H1 (cell line): ENCODE data around the gene CDH26. TPM values are rescaled to one million over a fixed set of nuclear protein-coding genes. Genes with fewer than 3 reads are reported as not detected.

Source experiments
- CTCF ChIA-PET: fragments of 300-600 bp; sonication (Branson Sonifier 250); formaldehyde crosslinking; loops from one replicate; lab custom pipeline; 2021; ENCODE audit not compliant: partially characterized antibody; lab: Charles Lee
- POLR2A ChIA-PET: fragments of 300-600 bp; sonication (Branson Sonifier 250); formaldehyde crosslinking; loops from one replicate; lab custom pipeline; 2021; ENCODE audit warnings: inconsistent platforms; ENCODE audit not compliant: partially characterized antibody; lab: Charles Lee
- DNase-seq, 2 experiments: peaks; one replicate each; pipeline versions ENCODE4 v3.0.0 to v3.0.0-alpha.2; 2010 to 2022; ENCODE audit warnings: low spot score in 2 of 2, low read depth in 1 of 2, mixed read lengths in 1 of 2
- FAIRE-seq: peaks from 2 replicates; lab custom pipeline; 2011; peaks lifted over from hg19 to GRCh38; lab: Jason Lieb, UNC
- H2AFZ ChIP-seq: 2 replicates; pipeline ENCODE4 v1.8.1; 2012; ENCODE audit warnings: low read length, inconsistent platforms
- H2AK5ac ChIP-seq: 2 replicates; pipeline ENCODE4 v1.6.1; 2013; ENCODE audit warnings: low read depth, low read length
- H2BK120ac ChIP-seq: replicated peaks from 2 replicates; pipeline ENCODE3; 2013; ENCODE audit warnings: low read depth, low read length, inconsistent platforms
- H2BK12ac ChIP-seq: 2 replicates; pipeline ENCODE4 v1.6.1; 2013; ENCODE audit warnings: low read depth, low read length
- H2BK15ac ChIP-seq: 2 replicates; pipeline ENCODE4 v1.6.1; 2013; ENCODE audit warnings: low read length
- H2BK20ac ChIP-seq: 2 replicates; pipeline ENCODE4 v1.6.1; 2013; ENCODE audit warnings: low read length
- H2BK5ac ChIP-seq: 2 replicates; pipeline ENCODE4 v1.6.1; 2013; ENCODE audit warnings: low read depth, low read length
- H3K14ac ChIP-seq: 2 replicates; pipeline ENCODE4 v1.6.1; 2013; ENCODE audit warnings: inconsistent platforms; ENCODE audit not compliant: insufficient read length
- H3K18ac ChIP-seq: 2 replicates; pipeline ENCODE4 v1.6.1; 2013; ENCODE audit warnings: low read length; ENCODE audit errors: extremely low read depth
- H3K23ac ChIP-seq: 2 replicates; pipeline ENCODE4 v1.6.1; 2013; ENCODE audit warnings: inconsistent platforms; ENCODE audit not compliant: insufficient read length
- H3K23me2 ChIP-seq: 2 replicates; pipeline ENCODE4 v1.6.1; 2013; ENCODE audit warnings: low read depth, low read length
- H3K27ac ChIP-seq: 2 replicates; pipeline ENCODE4 v1.6.1; 2011; ENCODE audit warnings: low read depth, low read length, inconsistent platforms
- H3K27me3 ChIP-seq, 4 experiments: replicated peaks in 1 of 4; 1 replicate in 1 of 4; 2 replicates in 3 of 4; pipeline versions ENCODE4 v1.6.1 to v1.8.1; 2011 to 2013; ENCODE audit warnings: low read length in 3 of 4, mild to moderate bottlenecking in 3 of 4, inconsistent platforms in 2 of 4, mixed read lengths in 2 of 4, moderate library complexity in 1 of 4; ENCODE audit not compliant: control insufficient read depth in 3 of 4, insufficient read depth in 3 of 4; ENCODE audit errors: extremely low read depth in 1 of 4
- H3K36me3 ChIP-seq, 4 experiments: 2 replicates each; pipeline versions ENCODE4 v1.6.1 to v1.8.1; 2011 to 2013; ENCODE audit warnings: mild to moderate bottlenecking in 4 of 4, low read length in 3 of 4, moderate library complexity in 2 of 4, control low read depth in 1 of 4, inconsistent platforms in 1 of 4; ENCODE audit not compliant: insufficient read depth in 4 of 4, control insufficient read depth in 2 of 4
- H3K4ac ChIP-seq: replicated peaks from 2 replicates; pipeline ENCODE3; 2013; ENCODE audit warnings: low read length, low read depth, mixed read lengths, inconsistent platforms; ENCODE audit not compliant: insufficient read length
- H3K4me1 ChIP-seq, 4 experiments: replicated peaks in 1 of 4; 1 replicate in 1 of 4; 2 replicates in 3 of 4; pipeline versions ENCODE4 v1.6.1 to v1.8.1; 2011 to 2013; ENCODE audit warnings: low read length in 3 of 4, inconsistent platforms in 2 of 4, mixed read lengths in 1 of 4; ENCODE audit not compliant: insufficient read depth in 4 of 4, control insufficient read depth in 3 of 4
- H3K4me2 ChIP-seq, 2 experiments: 2 replicates each; pipeline versions ENCODE4 v1.6.1 to v1.8.1; 2011 to 2013; ENCODE audit warnings: low read depth in 2 of 2, low read length in 2 of 2, control low read depth in 1 of 2, inconsistent platforms in 1 of 2, mild to moderate bottlenecking in 1 of 2; ENCODE audit not compliant: insufficient read depth in 1 of 2
- H3K4me3 ChIP-seq, 4 experiments: fragments of 200-600, 300-600 bp in 1 of 4; sonication (generic), shearing (Covaris generic), sonication (Bioruptor Twin) in 1 of 4; 2 replicates each; pipeline versions ENCODE4 v1.5.1 to v1.8.1; 2011 to 2016; ENCODE audit warnings: low read length in 4 of 4, low read depth in 3 of 4, control low read depth in 2 of 4, inconsistent platforms in 2 of 4, mild to moderate bottlenecking in 2 of 4, mixed read lengths in 1 of 4, moderate library complexity in 1 of 4; ENCODE audit not compliant: insufficient read depth in 2 of 4; ENCODE audit errors: extremely low read depth in 1 of 4
- H3K56ac ChIP-seq: replicated peaks from 2 replicates; pipeline ENCODE3; 2013; ENCODE audit warnings: low read depth, mild to moderate bottlenecking, mixed read lengths, low read length, inconsistent platforms; ENCODE audit not compliant: insufficient read length
- H3K79me1 ChIP-seq: 2 replicates; pipeline ENCODE4 v1.6.1; 2013; ENCODE audit warnings: low read depth, low read length, control low read depth
- H3K79me2 ChIP-seq, 2 experiments: 2 replicates each; pipeline versions ENCODE4 v1.6.1 to v1.8.1; 2012 to 2013; ENCODE audit warnings: low read length in 2 of 2, mild to moderate bottlenecking in 2 of 2, inconsistent platforms in 1 of 2; ENCODE audit not compliant: insufficient read depth in 2 of 2, control insufficient read depth in 1 of 2
- H3K9ac ChIP-seq, 4 experiments: replicated peaks in 1 of 4; 1 replicate in 1 of 4; 2 replicates in 3 of 4; pipeline versions ENCODE4 v1.6.1 to v1.8.1; 2011 to 2013; ENCODE audit warnings: low read depth in 3 of 4, low read length in 3 of 4, control low read depth in 2 of 4, mild to moderate bottlenecking in 2 of 4, moderate library complexity in 2 of 4, inconsistent platforms in 1 of 4; ENCODE audit errors: extremely low read depth in 1 of 4
- H3K9me3 ChIP-seq, 2 experiments: 2 replicates each; pipeline versions ENCODE4 v1.6.1 to v1.8.1; 2012 to 2013; ENCODE audit warnings: mild to moderate bottlenecking in 2 of 2, moderate library complexity in 2 of 2, control low read depth in 1 of 2, inconsistent platforms in 1 of 2, low read depth in 1 of 2, low read length in 1 of 2, mixed read lengths in 1 of 2; ENCODE audit not compliant: insufficient read depth in 2 of 2
- H4K20me1 ChIP-seq, 2 experiments: replicated peaks in 1 of 2; 2 replicates each; pipeline versions ENCODE3 to v1.8.1; 2011 to 2013; ENCODE audit warnings: inconsistent platforms in 2 of 2, low read length in 2 of 2, mild to moderate bottlenecking in 1 of 2; ENCODE audit not compliant: insufficient read depth in 2 of 2, control insufficient read depth in 1 of 2
- H4K5ac ChIP-seq: 2 replicates; pipeline ENCODE4 v1.6.1; 2013; ENCODE audit warnings: low read length, low read depth, mixed read lengths, inconsistent platforms; ENCODE audit not compliant: insufficient read length
- H4K8ac ChIP-seq: 2 replicates; pipeline ENCODE4 v1.8.0; 2013; ENCODE audit warnings: mild to moderate bottlenecking, moderate library complexity, low read length, inconsistent platforms; ENCODE audit not compliant: insufficient read depth; ENCODE audit errors: extremely low read depth
- H4K91ac ChIP-seq: replicated peaks from 2 replicates; pipeline ENCODE3; 2013; ENCODE audit warnings: low read length, mixed read lengths, inconsistent platforms; ENCODE audit not compliant: insufficient read length
- ASH2L ChIP-seq: fragments of 200-600, 300-600 bp; sonication (generic); IDR thresholded peaks from one replicate; pipeline ENCODE4 v1.7.1; 2017; ENCODE audit warnings: low read length
- BCL11A ChIP-seq, 2 experiments: IDR thresholded peaks; one replicate each; pipeline ENCODE4 v1.6.1; 2011; ENCODE audit warnings: low read depth in 2 of 2, low read length in 2 of 2, mild to moderate bottlenecking in 2 of 2
- CBX5 ChIP-seq: fragments of 300-800, 300-1000 bp; sonication (generic); IDR thresholded peaks from 2 replicates; pipeline ENCODE4 v1.7.1; 2016; ENCODE audit warnings: antibody characterized with exemption, low read length, low read depth
- CHD1 ChIP-seq: IDR thresholded peaks from 2 replicates; pipeline ENCODE4 v1.6.1; 2012; ENCODE audit warnings: low read depth, low read length, improper control_type of control experiment
- HDAC2 ChIP-seq, 2 experiments: fragments of 300-600 bp in 1 of 2; sonication (generic) in 1 of 2; IDR thresholded peaks; 2 replicates each; pipeline ENCODE4 v1.6.1; 2011 to 2012; ENCODE audit warnings: low read depth in 2 of 2, low read length in 2 of 2, mild to moderate bottlenecking in 2 of 2, moderate library complexity in 2 of 2, borderline replicate concordance in 1 of 2, inconsistent platforms in 1 of 2
- KDM5A ChIP-seq: fragments of 200-600 bp; IDR thresholded peaks from 2 replicates; pipeline ENCODE4 v1.7.1; 2012; ENCODE audit warnings: mild to moderate bottlenecking, low read length, inconsistent platforms, mixed read lengths
- MAX ChIP-seq: IDR thresholded peaks from 2 replicates; pipeline ENCODE4 v1.6.1; 2012; ENCODE audit warnings: inconsistent platforms
- PHF8 ChIP-seq: fragments of 200-600 bp; sonication (generic); conservative IDR thresholded peaks from 2 replicates; pipeline ENCODE4 v1.7.1; 2012; ENCODE audit warnings: low read depth, mild to moderate bottlenecking, inconsistent platforms, low read length, moderate library complexity
- RBBP5 ChIP-seq: IDR thresholded peaks from 2 replicates; pipeline ENCODE4 v1.7.1; 2012; ENCODE audit warnings: low read depth, mild to moderate bottlenecking, inconsistent platforms, low read length, moderate library complexity, borderline replicate concordance
- SIN3A ChIP-seq, 2 experiments: IDR thresholded peaks in 1 of 2; conservative IDR thresholded peaks in 1 of 2; 2 replicates each; pipeline ENCODE4 v1.6.1; 2011 to 2012; ENCODE audit warnings: low read length in 2 of 2, improper control_type of control experiment in 1 of 2, low read depth in 1 of 2, mild to moderate bottlenecking in 1 of 2
- SP1 ChIP-seq: IDR thresholded peaks from 2 replicates; pipeline ENCODE4 v1.6.1; 2011; ENCODE audit warnings: low read depth, low read length
- SRF ChIP-seq: IDR thresholded peaks from 2 replicates; pipeline ENCODE4 v1.6.1; 2011; ENCODE audit warnings: mild to moderate bottlenecking, low read depth, low read length, moderate library complexity
- TAF1 ChIP-seq: IDR thresholded peaks from 2 replicates; pipeline ENCODE4 v1.6.1; 2011; ENCODE audit warnings: mild to moderate bottlenecking, low read depth, low read length
- YY1 ChIP-seq: IDR thresholded peaks from 2 replicates; pipeline ENCODE4 v1.6.1; 2011; ENCODE audit warnings: low read depth, mild to moderate bottlenecking, low read length
- ZNF274 ChIP-seq: IDR thresholded peaks from 2 replicates; pipeline ENCODE4 v1.7.0; 2012; ENCODE audit warnings: low read length, borderline replicate concordance; ENCODE audit errors: extremely low read depth
- WGBS, 2 experiments: shearing (Covaris generic) in 1 of 2; methylation state at CpG; one replicate each; pipeline versions ENCODE4 v1.1.6 to v1.1.7; 2013 to 2015; ENCODE audit warnings: low lambda C conversion rate in 2 of 2, mixed read lengths in 2 of 2, inconsistent platforms in 1 of 2, low coverage in 1 of 2, missing lambda C conversion rate in 1 of 2; ENCODE audit not compliant: insufficient replicate concordance in 2 of 2, insufficient coverage in 1 of 2, insufficient read length in 1 of 2; ENCODE audit errors: extremely low coverage in 1 of 2, missing lambda C conversion rate in 1 of 2; 5-methylcytosine and 5-hydroxymethylcytosine counted together
- polyA plus RNA-seq, 7 experiments: library from polyadenylated mRNA; depleted of rRNA in 3 of 7; stranded (reverse) in 5 of 7; unstranded in 2 of 7; fragments of >200 nt in 5 of 7; fragments of 200-250 nt in 2 of 7; gene quantifications; 1 replicate in 5 of 7; 2 replicates in 1 of 7; 4 replicates in 1 of 7; pipeline versions ENCODE4 v1.2.1 to v1.2.3, GENCODE V29; 2011 to 2013; ENCODE audit warnings: missing spikeins in 2 of 7, mixed read lengths in 2 of 7
- total RNA-seq: library from RNA; stranded (reverse); fragmentation: NEBNext Ultra II Directional; extraction: Animal tissue kit (Norgen Biotek cat#: 25700); gene quantifications from 2 replicates; pipeline ENCODE4 v1.2.1, GENCODE V29; 2021

Gene CDH26
- total and polyA plus RNA-seq, 2 of the 8 experiments (the other 6 are each of a cell fraction or from before 2014, with no cell fraction given) = 1.5 to 1.7 TPM

- H3K56ac ChIP-seq = no peak overlapping the region
- H3K79me1 ChIP-seq = no peaks in the 10 kb centered on the region
- H3K4me3 ChIP-seq = no peak overlapping the region
- H2BK120ac ChIP-seq = no peak overlapping the region
- no peak overlapping the region for H4K91ac ChIP-seq
- no peak overlapping the region for H4K8ac ChIP-seq
- H3K79me2 ChIP-seq = no peaks in the 10 kb centered on the region
- no peaks in the 10 kb centered on the region for H3K23me2 ChIP-seq
- H2BK20ac ChIP-seq = no peak overlapping the region
- no peak overlapping the region for H3K27ac ChIP-seq
- H2BK12ac ChIP-seq = no peak overlapping the region
- H3K14ac ChIP-seq = no peak overlapping the region
- H2AK5ac ChIP-seq = no peak overlapping the region
- no peaks in the 10 kb centered on the region for H4K20me1 ChIP-seq
- WGBS, 2 experiments = 90 to 100% methylated on average over 1 to 5 of the region's 5 CpGs
- CTCF ChIA-PET = no interaction called here
- no peaks in the 10 kb centered on the region for H3K36me3 ChIP-seq
- no peak overlapping the region for H4K5ac ChIP-seq
- no peak for DNase-seq
- no peak overlapping the region for H2BK15ac ChIP-seq
- no peak overlapping the region for H3K4me2 ChIP-seq
- no peak overlapping the region for H2BK5ac ChIP-seq
- POLR2A ChIA-PET = no interaction called here
- H3K9me3 ChIP-seq = peaks cover 6 to 11% of the 10 kb centered on the region in 2 experiments; a peak in 3 of 4 replicates
- H2AFZ ChIP-seq = no peak overlapping the region
- no peak overlapping the region for H3K18ac ChIP-seq
- H3K4me1 ChIP-seq = no peaks in the 10 kb centered on the region
- H3K4ac ChIP-seq = no peak overlapping the region
- H3K23ac ChIP-seq = no peak overlapping the region
- no peak overlapping the region for H3K9ac ChIP-seq
- H3K27me3 ChIP-seq = no peaks in the 10 kb centered on the region; a peak in 1 of 7 replicates
- FAIRE-seq = no peak
- TF ChIP-seq ASH2L = no peak
- no peak for TF ChIP-seq SP1
- TF ChIP-seq ZNF274 = no peak
- no peak for TF ChIP-seq TAF1
- no peak for TF ChIP-seq CBX5
- TF ChIP-seq RBBP5 = no peak
- TF ChIP-seq HDAC2 (IDR thresholded peaks at IDR 0.05; ENCODE audit: borderline replicate concordance in 1 of 2, low read depth in 2 of 2, low read length in 2 of 2) = no peak
- TF ChIP-seq PHF8 = no peak
- no peak for TF ChIP-seq YY1
- no peak for TF ChIP-seq SIN3A (conservative IDR thresholded peaks at IDR 0.05 in 1 of 2, IDR thresholded peaks at IDR 0.05 in 1 of 2; ENCODE audit: low read depth in 1 of 2, low read length in 2 of 2)
- TF ChIP-seq CHD1 = no peak
- TF ChIP-seq SRF = no peak
- no peak for TF ChIP-seq BCL11A (IDR thresholded peaks at IDR 0.05; ENCODE audit: low read depth in 2 of 2, low read length in 2 of 2)
- TF ChIP-seq KDM5A = no peak
- TF ChIP-seq MAX = no peak
Observed at GRCh38 chr20:59908855-59909254, 49.4 kb upstream of the CDH26 start.
